ENCODE measurements around the gene GTF3C6. TPM values are rescaled to one million over a fixed set of nuclear protein-coding genes. Genes with fewer than 3 reads are reported as not detected.
A peak's percentile ranks its signal among the peaks of the same experiment; 100 is the strongest.

The GTF3C6 gene
- total RNA-seq: 100 to 1,000 TPM in 1 of 2 experiments, 10 to 100 TPM in 1; 84.6 to 123 TPM

- ATAC-seq: peak; percentile 99
- Mint-ChIP-seq H3K27me3 (peaks cover 4% of the 10 kb centered on the region), H3K4me3 (peak within 1 kb of the TSS; percentile 97), H3K4me1 (peaks cover 16% of the 10 kb centered on the region), H3K36me3 (peaks cover 28% of the 10 kb centered on the region), H3K9me3 (ENCODE audit: low read depth) (no peaks in the 10 kb centered on the region), H3K27ac (peak within 1 kb of the TSS; percentile 99)
- CTCF ChIA-PET: interaction anchor here (1.0 to 1.7 kb wide), 12 partner anchors 8 to 1129 kb away, joined by 3 to 11 read pairs (median 5); partner anchors contain the start of genes CDK19, FAM229B and TUBE1
- DNase-seq: peak; percentile 96
Observed at GRCh38 chr6:110958329-110959192, at the start of gene GTF3C6. Gene GTF3C6 (plus strand): TSS chr6:110958706. CDS start chr6:110958770, 64 bp downstream.

GRCh38 chr6:110930781-110931180 lies 27.7 kb upstream of the GTF3C6 start:
- Mint-ChIP-seq H3K4me1 (peaks cover 8% of the 10 kb centered on the region), H3K36me3 (no peaks in the 10 kb centered on the region), H3K27ac (no peak overlapping the region), H3K27me3 (no peaks in the 10 kb centered on the region), H3K4me3 (no peak overlapping the region), H3K9me3 (ENCODE audit: low read depth) (no peaks in the 10 kb centered on the region)
- CTCF ChIA-PET: no interaction called here
- DNase-seq (no peak), ATAC-seq (no peak)

GRCh38 chr6:110933912-110934311 lies 24.6 kb upstream of the GTF3C6 start:
- Mint-ChIP-seq H3K4me3 (no peak overlapping the region), H3K9me3 (ENCODE audit: low read depth) (no peaks in the 10 kb centered on the region), H3K27ac (no peak overlapping the region), H3K27me3 (no peaks in the 10 kb centered on the region), H3K36me3 (peaks cover 1% of the 10 kb centered on the region), H3K4me1 (peaks cover 10% of the 10 kb centered on the region)
- CTCF ChIA-PET: interaction anchor here (1.1 to 1.5 kb wide), 2 partner anchors 11 to 252 kb away, joined by 3 read pairs; no protein-coding TSS in a partner anchor
- ATAC-seq (no peak), DNase-seq (no peak)

- Mint-ChIP-seq H3K4me1 (peaks cover 14% of the 10 kb centered on the region), H3K4me3 (no peak overlapping the region), H3K27me3 (no peaks in the 10 kb centered on the region), H3K27ac (no peak overlapping the region), H3K36me3 (peaks cover 1% of the 10 kb centered on the region), H3K9me3 (ENCODE audit: low read depth) (no peaks in the 10 kb centered on the region)
- CTCF ChIA-PET: interaction anchor here (1.1 kb wide), 1 partner anchor 253 kb away, joined by 3 read pairs; no protein-coding TSS in a partner anchor
- DNase-seq: no peak
- no peak for ATAC-seq
Observed at GRCh38 chr6:110934381-110934898, 24.1 kb upstream of the GTF3C6 start.

- DNase-seq: no peak
- Mint-ChIP-seq H3K27me3 (no peaks in the 10 kb centered on the region), H3K4me1 (peaks cover 13% of the 10 kb centered on the region), H3K4me3 (no peak overlapping the region), H3K27ac (no peak overlapping the region), H3K36me3 (peaks cover 1% of the 10 kb centered on the region), H3K9me3 (ENCODE audit: low read depth) (no peaks in the 10 kb centered on the region)
- CTCF ChIA-PET: no interaction called here
- ATAC-seq: no peak
Observed at GRCh38 chr6:110935171-110935570, 23.3 kb upstream of the GTF3C6 start.

GRCh38 chr6:110938171-110938570 lies 20.3 kb upstream of the GTF3C6 start:
- CTCF ChIA-PET: no interaction called here
- no peak for ATAC-seq
- peaks cover 1% of the 10 kb centered on the region for H3K36me3 Mint-ChIP-seq
- DNase-seq: no peak
- no peak overlapping the region for H3K27ac Mint-ChIP-seq
- peaks cover 7% of the 10 kb centered on the region for H3K4me1 Mint-ChIP-seq
- no peaks in the 10 kb centered on the region for H3K27me3 Mint-ChIP-seq
- no peak overlapping the region for H3K4me3 Mint-ChIP-seq
- H3K9me3 Mint-ChIP-seq (ENCODE audit: low read depth): no peaks in the 10 kb centered on the region

- Mint-ChIP-seq H3K4me3 (no peak overlapping the region), H3K9me3 (ENCODE audit: low read depth) (no peaks in the 10 kb centered on the region), H3K27me3 (no peaks in the 10 kb centered on the region), H3K27ac (peak overlapping the region; percentile 55), H3K4me1 (peaks cover 13% of the 10 kb centered on the region), H3K36me3 (peaks cover 3% of the 10 kb centered on the region)
- CTCF ChIA-PET: interaction anchor here (0.6 to 1.6 kb wide), 5 partner anchors 11 to 255 kb away, joined by 3 read pairs; partner anchors contain the start of genes CDK19 and GTF3C6
- peak; percentile 43 for ATAC-seq
- DNase-seq: peak; percentile 47
Observed at GRCh38 chr6:110939429-110940200, 18.9 kb upstream of the GTF3C6 start.

GRCh38 chr6:110944681-110945151 lies 13.8 kb upstream of the GTF3C6 start:
- H3K27ac Mint-ChIP-seq: peak overlapping the region; percentile 88
- peaks cover 2% of the 10 kb centered on the region for H3K36me3 Mint-ChIP-seq
- H3K4me1 Mint-ChIP-seq: peaks cover 18% of the 10 kb centered on the region
- CTCF ChIA-PET: interaction anchor here (0.5 to 2.0 kb wide), 17 partner anchors 9 to 416 kb away, joined by 3 to 8 read pairs (median 3); partner anchors contain the start of genes AMD1 and GTF3C6
- H3K9me3 Mint-ChIP-seq (ENCODE audit: low read depth): no peaks in the 10 kb centered on the region
- H3K4me3 Mint-ChIP-seq: peak overlapping the region; percentile 11
- peak; percentile 97 for ATAC-seq
- H3K27me3 Mint-ChIP-seq: no peaks in the 10 kb centered on the region
- DNase-seq: peak; percentile 78

- Mint-ChIP-seq H3K27me3 (no peaks in the 10 kb centered on the region), H3K4me3 (no peak overlapping the region), H3K36me3 (peaks cover 2% of the 10 kb centered on the region), H3K27ac (no peak overlapping the region), H3K4me1 (peaks cover 18% of the 10 kb centered on the region), H3K9me3 (ENCODE audit: low read depth) (no peaks in the 10 kb centered on the region)
- ATAC-seq: no peak
- no peak for DNase-seq
- CTCF ChIA-PET: interaction anchor here (0.6 to 2.1 kb wide), 4 partner anchors 19 to 247 kb away, joined by 3 to 7 read pairs (median 4); no protein-coding TSS in a partner anchor
Observed at GRCh38 chr6:110946498-110946897, 12.0 kb upstream of the GTF3C6 start.

GRCh38 chr6:110949679-110950285 lies 8.7 kb upstream of the GTF3C6 start:
- Mint-ChIP-seq H3K9me3 (ENCODE audit: low read depth) (no peaks in the 10 kb centered on the region), H3K27ac (no peak overlapping the region), H3K4me3 (no peak overlapping the region), H3K4me1 (peaks cover 9% of the 10 kb centered on the region), H3K36me3 (no peaks in the 10 kb centered on the region), H3K27me3 (peaks cover 11% of the 10 kb centered on the region)
- DNase-seq (no peak), ATAC-seq (no peak)
- CTCF ChIA-PET: interaction anchor here (0.7 to 7.4 kb wide), 14 partner anchors 8 to 421 kb away, joined by 3 to 55 read pairs (median 4); partner anchors contain the start of genes GTF3C6 and RPF2

GRCh38 chr6:110950440-110950839 lies 8.1 kb upstream of the GTF3C6 start:
- H3K4me3 Mint-ChIP-seq: no peak overlapping the region
- no peak for ATAC-seq
- peaks cover 6% of the 10 kb centered on the region for H3K4me1 Mint-ChIP-seq
- no peaks in the 10 kb centered on the region for H3K9me3 Mint-ChIP-seq (ENCODE audit: low read depth)
- H3K27me3 Mint-ChIP-seq: peaks cover 11% of the 10 kb centered on the region
- CTCF ChIA-PET: interaction anchor here (0.7 to 7.4 kb wide), 11 partner anchors 8 to 422 kb away, joined by 3 to 55 read pairs (median 4); partner anchors contain the start of genes GTF3C6 and RPF2
- no peak overlapping the region for H3K27ac Mint-ChIP-seq
- H3K36me3 Mint-ChIP-seq: no peaks in the 10 kb centered on the region
- no peak for DNase-seq

GRCh38 chr6:110951008-110951407 lies 7.5 kb upstream of the GTF3C6 start:
- peaks cover 6% of the 10 kb centered on the region for H3K4me1 Mint-ChIP-seq
- CTCF ChIA-PET: interaction anchor here (0.7 to 7.4 kb wide), 8 partner anchors 7 to 268 kb away, joined by 3 to 55 read pairs (median 4); partner anchors contain the start of genes GTF3C6 and RPF2
- H3K27ac Mint-ChIP-seq: no peak overlapping the region
- H3K27me3 Mint-ChIP-seq: peaks cover 11% of the 10 kb centered on the region
- no peaks in the 10 kb centered on the region for H3K9me3 Mint-ChIP-seq (ENCODE audit: low read depth)
- H3K36me3 Mint-ChIP-seq: no peaks in the 10 kb centered on the region
- H3K4me3 Mint-ChIP-seq: no peak overlapping the region
- DNase-seq (no peak), ATAC-seq (no peak)

Measured in activated CD8-positive, alpha-beta memory T cell treated with anti-CD3 and anti-CD28 coated beads, Interleukin-2, amount 10 ng/mL, durations not matched to agents 7 days and 5 days (primary cell).